ENCODE data around the gene DTNA. TPM values are rescaled to one million over a fixed set of nuclear protein-coding genes. Genes with fewer than 3 reads are reported as not detected.
"Not testable (repeated sequence)": the region's sequence is repeated elsewhere in the genome, so short reads cannot be mapped to it uniquely, and the experiment has no call there.

Gene DTNA
- 11.3 and 13.3 TPM in 2 replicates for total RNA-seq
- long read RNA-seq, partial matches to known transcripts: 3 of 11 reads
- long read RNA-seq, other reads (novel, unspliced or antisense): 8 of 11 reads

DNA sequence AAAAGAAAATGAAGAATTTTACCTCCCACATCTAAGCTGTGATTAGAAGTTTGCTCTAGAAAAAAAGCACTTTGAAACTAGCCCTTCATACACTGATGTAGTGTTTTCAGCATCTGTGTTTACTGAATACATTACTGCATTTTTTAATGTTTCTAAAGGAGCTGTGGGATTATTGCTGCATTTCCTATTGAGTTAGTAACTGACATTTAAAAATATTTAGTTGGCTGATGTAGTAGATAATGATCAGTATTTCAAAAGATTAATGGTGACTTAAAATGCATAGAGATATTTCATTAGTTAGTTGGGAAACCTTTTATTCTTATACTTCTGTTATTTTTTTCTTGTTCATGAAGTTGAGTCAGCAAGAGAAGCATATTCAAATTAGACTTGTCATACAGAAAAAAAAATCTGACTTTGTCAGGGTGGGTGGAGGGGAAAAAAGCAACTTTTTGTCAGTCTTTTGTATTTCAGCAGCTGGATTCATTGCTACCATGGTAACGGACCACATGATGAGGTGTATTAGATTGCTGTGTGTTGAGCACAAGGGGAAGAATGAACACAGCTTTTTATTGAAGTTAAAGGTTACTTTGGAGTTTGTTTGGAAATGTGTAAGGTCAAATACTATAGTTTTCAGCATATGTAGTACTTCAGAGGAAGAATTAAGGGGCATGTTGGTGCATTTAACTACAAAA lies at the start of gene DTNA:
TSS of gene DTNA (plus strand) at position 549 of the 692 bp plus-strand sequence. CDS start 45,679 bp downstream, outside the sequence.
- TF ChIP-seq, protein P1, sequence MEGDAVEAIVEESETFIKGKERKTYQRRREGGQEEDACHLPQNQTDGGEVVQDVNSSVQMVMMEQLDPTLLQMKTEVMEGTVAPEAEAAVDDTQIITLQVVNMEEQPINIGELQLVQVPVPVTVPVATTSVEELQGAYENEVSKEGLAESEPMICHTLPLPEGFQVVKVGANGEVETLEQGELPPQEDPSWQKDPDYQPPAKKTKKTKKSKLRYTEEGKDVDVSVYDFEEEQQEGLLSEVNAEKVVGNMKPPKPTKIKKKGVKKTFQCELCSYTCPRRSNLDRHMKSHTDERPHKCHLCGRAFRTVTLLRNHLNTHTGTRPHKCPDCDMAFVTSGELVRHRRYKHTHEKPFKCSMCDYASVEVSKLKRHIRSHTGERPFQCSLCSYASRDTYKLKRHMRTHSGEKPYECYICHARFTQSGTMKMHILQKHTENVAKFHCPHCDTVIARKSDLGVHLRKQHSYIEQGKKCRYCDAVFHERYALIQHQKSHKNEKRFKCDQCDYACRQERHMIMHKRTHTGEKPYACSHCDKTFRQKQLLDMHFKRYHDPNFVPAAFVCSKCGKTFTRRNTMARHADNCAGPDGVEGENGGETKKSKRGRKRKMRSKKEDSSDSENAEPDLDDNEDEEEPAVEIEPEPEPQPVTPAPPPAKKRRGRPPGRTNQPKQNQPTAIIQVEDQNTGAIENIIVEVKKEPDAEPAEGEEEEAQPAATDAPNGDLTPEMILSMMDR (conservative IDR thresholded peaks at IDR 0.05): no peak
- Mint-ChIP-seq H3K27ac (ENCODE audit: unreplicated experiment) (peak within 1 kb of the TSS; percentile 97), H3K4me1 (peaks cover 38% of the 10 kb centered on the region), H3K27me3 (ENCODE audit: low read depth) (peaks cover 12% of the 10 kb centered on the region), H3K9me3 (no peaks in the 10 kb centered on the region), H3K4me3 (peak within 1 kb of the TSS; percentile 84), H3K36me3 (ENCODE audit: low read depth) (no peaks in the 10 kb centered on the region)
- no peak for DNase-seq (ENCODE audit: low read depth, low spot score)

DNA sequence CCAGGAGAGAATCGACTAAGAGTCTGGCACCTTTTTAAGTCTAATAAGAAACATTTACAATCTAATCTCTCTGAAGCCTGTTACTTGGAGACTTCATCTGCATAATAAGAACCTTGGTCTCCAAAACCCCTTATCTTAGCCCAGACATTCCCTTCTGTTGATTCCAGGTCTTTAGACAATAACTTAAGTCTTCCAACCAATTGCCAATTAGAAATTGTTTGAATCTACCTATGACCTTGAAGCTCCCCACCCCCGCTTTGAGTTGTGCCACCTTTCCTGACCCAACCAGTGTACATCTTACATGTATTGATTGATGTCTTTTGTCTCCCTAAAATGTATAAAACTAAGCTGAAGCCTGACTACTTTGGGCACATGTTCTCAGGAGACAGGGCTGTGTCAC lies 49.5 kb upstream of the DTNA start:
- Mint-ChIP-seq H3K4me1 (peaks cover 38% of the 10 kb centered on the region), H3K27ac (ENCODE audit: unreplicated experiment) (no peak overlapping the region), H3K4me3 (no peak overlapping the region), H3K36me3 (ENCODE audit: low read depth) (no peaks in the 10 kb centered on the region), H3K27me3 (ENCODE audit: low read depth) (no peaks in the 10 kb centered on the region), H3K9me3 (no peaks in the 10 kb centered on the region)
- DNase-seq (ENCODE audit: low read depth, low spot score): no peak
- TF ChIP-seq, protein P1 (conservative IDR thresholded peaks at IDR 0.05): no peak

DNA sequence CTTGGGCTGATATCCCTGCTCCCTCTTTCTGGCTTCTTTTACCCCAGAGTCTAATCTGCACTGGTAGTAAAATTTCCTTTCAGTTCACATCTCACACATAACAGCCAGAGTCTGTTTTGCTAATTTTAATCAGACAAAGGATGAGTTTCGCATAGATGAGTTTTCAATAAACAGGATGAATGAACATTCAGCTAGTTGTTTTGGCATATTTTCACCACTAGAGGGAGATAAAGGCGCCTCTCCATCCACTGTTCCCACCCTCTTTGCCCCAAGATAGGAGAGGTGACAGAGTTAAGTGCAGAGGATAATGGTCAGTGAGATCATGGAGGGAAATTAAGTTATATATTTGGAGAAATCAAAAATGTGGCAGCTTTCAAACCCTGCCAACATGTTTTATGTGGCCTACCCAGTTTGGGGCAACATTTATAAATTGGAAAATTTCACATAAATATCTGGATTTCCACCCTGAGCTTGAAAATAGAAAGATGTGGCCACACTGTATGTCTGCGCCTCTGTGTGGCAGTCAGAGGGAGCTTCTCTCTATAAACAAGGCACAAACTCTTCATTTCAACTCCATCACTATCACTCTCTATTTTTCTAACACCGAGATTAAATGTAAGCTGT lies 48.5 kb upstream of the DTNA start:
- no peak overlapping the region for H3K4me3 Mint-ChIP-seq
- H3K27me3 Mint-ChIP-seq (ENCODE audit: low read depth): no peaks in the 10 kb centered on the region
- H3K36me3 Mint-ChIP-seq (ENCODE audit: low read depth): no peaks in the 10 kb centered on the region
- no peak for DNase-seq (ENCODE audit: low read depth, low spot score)
- no peaks in the 10 kb centered on the region for H3K9me3 Mint-ChIP-seq
- TF ChIP-seq, protein P1 (conservative IDR thresholded peaks at IDR 0.05): peak; percentile 84
- H3K4me1 Mint-ChIP-seq: peaks cover 32% of the 10 kb centered on the region
- no peak overlapping the region for H3K27ac Mint-ChIP-seq (ENCODE audit: unreplicated experiment)

DNA sequence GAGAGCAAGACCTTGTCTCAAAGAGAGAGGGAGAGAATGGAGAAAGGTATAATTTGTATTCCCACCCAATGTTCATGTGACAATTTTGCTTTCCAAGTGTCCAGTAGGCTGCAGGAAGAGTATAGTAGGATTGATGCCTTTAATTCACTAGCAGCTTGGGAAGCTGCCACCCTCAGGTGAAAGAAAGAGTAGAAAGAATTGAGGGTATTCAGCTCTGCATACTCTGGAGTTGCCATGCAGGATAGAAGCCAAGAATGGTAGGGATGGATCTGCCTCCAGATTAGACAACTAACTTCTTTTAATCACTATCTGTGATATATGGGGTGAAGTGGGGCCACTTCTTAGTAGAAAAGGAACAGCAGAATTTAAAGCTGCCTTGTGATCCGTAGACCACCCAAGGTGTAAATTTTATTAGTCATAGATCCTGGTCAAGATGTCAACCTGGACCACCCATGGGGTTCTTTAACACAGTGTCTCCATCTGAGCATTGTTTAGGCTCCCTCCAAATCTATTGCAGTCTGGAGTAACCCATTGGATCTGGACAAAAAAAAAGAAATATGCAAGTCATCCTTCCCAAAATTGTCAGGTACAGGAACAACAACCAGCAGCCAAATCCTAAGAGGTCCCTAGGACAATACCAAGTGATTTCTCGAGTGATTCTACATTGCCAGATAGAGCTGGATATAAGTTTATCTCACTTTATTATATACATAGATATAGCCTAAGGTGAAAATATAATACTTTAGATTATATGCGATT lies 33.1 kb upstream of the DTNA start:
- no peaks in the 10 kb centered on the region for H3K9me3 Mint-ChIP-seq
- TF ChIP-seq, protein P1 (conservative IDR thresholded peaks at IDR 0.05): no peak
- H3K4me1 Mint-ChIP-seq: no peaks in the 10 kb centered on the region
- H3K27me3 Mint-ChIP-seq (ENCODE audit: low read depth): no peaks in the 10 kb centered on the region
- no peaks in the 10 kb centered on the region for H3K36me3 Mint-ChIP-seq (ENCODE audit: low read depth)
- H3K27ac Mint-ChIP-seq (ENCODE audit: unreplicated experiment): no peak overlapping the region
- no peak for DNase-seq (ENCODE audit: low read depth, low spot score)
- no peak overlapping the region for H3K4me3 Mint-ChIP-seq

DNA sequence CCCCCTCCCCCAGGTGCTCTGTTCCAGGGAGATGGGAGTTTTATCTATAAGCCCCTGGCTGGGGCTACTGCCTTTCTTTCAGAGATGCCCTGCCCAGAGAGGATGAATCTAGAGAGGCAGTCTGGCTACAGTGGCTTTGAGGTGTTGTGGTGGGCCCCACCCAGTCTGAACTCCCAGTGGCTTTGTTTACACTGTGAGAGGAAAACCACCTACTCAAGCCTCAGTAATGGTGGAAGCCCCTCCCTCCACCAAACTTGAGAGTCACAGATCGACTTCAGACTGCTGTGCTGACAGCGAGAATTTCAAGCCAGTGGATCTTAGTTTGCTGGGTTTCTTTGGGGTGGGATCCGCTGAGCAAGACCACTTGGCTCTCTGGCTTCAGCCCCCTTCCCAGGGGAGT lies 20.3 kb upstream of the DTNA start:
- not testable (repeated sequence) for H3K27ac Mint-ChIP-seq (ENCODE audit: unreplicated experiment); H3K4me1 Mint-ChIP-seq; H3K27me3 Mint-ChIP-seq (ENCODE audit: low read depth); DNase-seq (ENCODE audit: low read depth, low spot score); H3K4me3 Mint-ChIP-seq; H3K9me3 Mint-ChIP-seq; H3K36me3 Mint-ChIP-seq (ENCODE audit: low read depth)
